GM21390 (cell line): ENCODE measurements around the gene ERICH3.
A peak's percentile ranks its signal among the peaks of the same experiment; 100 is the strongest.
"Not testable (repeated sequence)": the region's sequence is repeated elsewhere in the genome, so short reads cannot be mapped to it uniquely, and the experiment has no call there.

Source experiments
- ATAC-seq: cut with Tn5 transposase; IDR thresholded peaks from one replicate; pipeline ENCODE4 v1.9.1; 2021; ENCODE audit not compliant: unreplicated experiment

Gene ERICH3

DNA sequence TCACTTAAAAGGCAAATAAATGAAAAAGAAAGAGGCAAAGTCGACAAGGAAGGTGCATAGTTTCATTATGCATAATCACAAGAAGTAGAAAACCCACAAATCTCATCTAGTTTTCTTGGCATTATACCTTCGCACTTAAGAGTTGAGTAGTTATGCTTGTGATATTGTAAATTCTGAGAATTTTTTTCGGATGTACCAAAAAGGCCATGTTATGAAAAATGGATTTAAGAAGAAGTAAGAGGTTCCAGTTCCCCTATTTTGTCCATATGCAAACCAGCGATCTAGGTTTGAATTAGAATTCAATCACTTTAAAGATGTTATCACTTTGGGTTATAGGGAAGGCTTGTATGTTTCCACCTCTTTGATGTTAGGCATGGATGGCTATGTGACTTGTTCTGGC is 7.9 kb upstream of the ERICH3 start:
- peak; percentile 90 for ATAC-seq

DNA sequence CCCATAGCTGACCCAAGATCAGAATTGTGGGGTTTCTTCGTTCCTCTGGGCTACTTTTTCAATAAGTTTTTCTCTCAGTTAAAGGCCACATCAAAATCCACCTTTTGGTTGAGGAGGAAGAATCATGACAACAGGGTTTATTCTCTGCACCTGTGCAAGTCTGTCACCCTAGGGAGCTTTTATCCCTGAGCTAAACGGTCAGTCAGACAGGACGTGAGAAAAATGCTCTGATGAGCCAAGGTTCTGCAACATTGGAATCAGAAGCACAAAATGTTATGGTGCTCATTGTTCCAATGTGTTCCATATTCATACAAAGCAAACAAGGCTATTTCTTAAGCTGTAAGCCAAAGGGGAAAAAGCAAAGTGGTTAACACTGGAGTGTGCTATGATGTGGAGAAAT is 7.4 kb upstream of the ERICH3 start:
- peak; percentile 39 for ATAC-seq

DNA sequence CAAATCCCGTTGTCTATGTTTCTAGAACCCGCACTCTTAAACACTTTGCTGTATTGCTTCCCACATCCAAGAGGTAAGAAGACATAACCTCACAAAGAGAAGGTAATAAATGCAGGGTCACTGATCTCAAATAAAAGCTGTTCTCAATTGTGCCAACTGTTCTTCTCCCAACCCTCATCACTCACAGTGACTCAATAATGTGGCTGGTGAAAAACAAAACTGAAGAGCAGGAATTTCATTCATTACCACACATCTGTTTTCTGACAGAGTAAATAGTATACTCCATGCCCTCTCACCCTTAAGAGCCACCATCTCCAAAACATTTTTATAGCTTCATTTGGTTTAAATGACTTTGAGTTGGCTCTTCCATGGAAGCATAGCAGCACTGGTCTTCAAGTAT is 6.2 kb upstream of the ERICH3 start:
- no peak for ATAC-seq

DNA sequence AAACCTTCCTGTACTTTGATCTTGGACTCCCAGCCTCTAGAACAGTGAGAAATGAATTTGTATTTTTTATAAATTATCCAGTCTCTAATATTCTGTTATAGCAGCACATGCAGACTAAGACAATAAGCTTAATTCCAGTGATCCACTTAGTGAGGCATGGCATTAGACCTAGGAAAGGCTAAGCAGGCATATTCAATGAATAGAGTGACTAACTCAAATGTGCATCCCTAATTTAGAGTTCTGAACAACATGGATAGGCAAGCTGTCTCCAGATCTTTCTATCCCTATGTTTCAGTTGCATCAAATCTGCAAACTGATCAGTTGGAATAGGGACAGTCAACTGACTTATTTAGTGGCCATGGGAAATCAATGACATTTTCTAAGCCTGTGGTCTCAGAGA is 4.3 kb upstream of the ERICH3 start:
- no peak for ATAC-seq

DNA sequence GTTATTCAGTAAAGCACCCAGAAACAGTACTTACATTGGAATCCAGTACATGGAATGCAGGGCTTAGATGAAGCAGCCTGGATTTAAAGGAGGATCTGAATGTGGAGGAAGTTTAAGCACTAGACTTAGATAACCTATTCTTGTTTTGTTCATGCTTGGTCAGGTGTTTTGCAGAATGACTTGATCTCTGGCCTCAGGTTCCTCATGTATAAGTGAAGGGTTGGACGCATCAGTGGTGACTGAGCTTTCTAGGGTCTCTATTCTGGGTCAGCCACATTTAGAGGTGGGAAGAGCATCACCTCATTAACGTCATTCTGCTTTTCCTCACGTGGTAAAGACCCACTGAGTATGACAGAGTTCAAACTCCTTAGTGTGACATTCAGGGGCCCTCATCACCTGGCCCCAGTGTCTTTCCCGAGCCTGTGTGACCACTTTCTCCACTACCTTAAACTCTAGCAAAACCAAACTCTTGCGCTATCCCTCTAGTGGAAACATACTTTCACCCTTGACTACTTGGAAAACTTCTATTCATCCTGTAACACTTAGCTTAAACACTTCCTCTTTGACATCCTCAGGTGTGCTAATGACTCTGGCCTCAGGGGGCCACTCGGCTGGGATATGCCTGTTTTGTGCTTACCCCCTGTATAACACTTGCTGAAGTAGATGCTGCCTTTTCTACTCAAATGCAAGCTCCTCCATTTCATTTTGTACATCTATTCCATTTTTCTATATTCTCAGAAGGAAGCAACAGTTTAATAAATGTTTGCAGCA is 871 bp upstream of the ERICH3 start:
- peak; percentile 48 for ATAC-seq

DNA sequence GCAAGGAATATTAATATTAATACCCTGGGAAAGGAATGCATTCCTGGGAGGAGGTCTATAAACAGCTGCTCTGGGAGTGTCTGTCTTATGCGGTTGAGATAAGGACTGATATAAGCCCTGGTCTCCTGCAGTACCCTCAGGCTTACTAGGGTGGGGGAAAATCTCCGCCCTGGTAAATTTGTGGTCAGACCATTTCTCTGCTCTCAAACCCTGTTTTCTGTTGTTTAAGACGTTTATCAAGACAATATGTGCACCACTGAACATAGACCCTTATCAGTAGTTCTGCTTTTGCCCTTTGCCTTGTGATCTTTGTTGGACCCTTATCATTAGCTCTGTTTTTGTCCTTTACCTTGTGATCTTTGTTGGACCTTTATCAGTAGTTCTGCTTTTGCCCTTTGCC is 2.7 kb downstream of the ERICH3 start:
- not testable (repeated sequence) for ATAC-seq

DNA sequence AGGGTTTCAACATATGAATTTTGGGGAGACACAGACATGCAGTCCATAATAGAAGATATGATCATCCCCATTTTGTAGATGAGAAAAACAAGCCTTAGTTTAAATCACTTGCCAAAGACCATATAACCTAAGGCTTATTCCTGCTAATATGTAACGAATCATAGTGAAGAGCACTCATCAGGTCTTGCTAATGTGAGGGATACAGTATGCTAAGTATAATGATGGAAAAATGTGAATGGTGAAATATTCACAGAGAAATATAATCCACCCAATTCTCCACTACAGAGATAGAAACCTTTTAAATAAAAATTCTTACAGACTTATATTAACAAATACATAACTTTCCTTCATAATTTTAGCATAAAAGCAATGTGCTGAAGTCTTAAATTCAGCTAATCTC is 18.9 kb downstream of the ERICH3 start:
- no peak for ATAC-seq

DNA sequence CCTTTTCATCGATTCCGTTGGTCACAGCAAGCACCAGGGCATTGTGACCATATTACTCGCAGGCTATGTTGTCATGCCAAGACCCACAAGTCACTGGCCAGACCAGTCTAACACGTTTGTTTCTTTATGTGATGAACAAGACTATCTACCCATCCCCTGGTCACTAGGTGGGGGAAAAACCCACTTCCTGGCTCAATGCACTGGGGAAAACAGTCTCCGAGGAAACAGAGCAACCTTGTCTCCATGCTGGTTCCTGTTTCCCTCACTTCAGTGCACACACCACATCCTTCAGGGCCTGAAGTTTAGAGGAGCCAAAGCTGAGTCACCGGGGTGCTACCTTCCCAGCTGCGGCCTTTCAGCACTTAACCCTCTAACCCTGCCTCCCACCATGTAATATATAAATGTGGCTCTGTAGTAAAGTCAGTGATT is 20.9 kb downstream of the ERICH3 start:
- ATAC-seq: peak; percentile 98

DNA sequence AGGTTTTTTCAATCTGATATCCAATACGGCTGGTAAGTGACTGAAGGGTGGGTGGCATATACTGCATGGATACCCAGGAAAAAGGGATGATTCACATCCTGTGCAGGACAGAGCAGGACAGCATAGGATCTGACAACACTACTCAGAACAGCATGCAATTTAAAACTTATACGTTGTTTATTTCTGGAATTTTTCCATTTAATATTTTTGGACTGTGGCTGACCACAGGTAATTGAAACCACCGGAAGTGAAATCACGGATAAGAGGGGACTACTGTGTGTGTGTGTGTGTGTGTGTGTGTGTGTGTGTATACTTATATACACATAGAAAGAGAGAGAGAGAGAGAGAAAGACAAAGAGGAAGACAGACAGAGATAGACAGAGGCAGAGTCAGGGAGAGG is 23.0 kb downstream of the ERICH3 start:
- ATAC-seq: no peak

DNA sequence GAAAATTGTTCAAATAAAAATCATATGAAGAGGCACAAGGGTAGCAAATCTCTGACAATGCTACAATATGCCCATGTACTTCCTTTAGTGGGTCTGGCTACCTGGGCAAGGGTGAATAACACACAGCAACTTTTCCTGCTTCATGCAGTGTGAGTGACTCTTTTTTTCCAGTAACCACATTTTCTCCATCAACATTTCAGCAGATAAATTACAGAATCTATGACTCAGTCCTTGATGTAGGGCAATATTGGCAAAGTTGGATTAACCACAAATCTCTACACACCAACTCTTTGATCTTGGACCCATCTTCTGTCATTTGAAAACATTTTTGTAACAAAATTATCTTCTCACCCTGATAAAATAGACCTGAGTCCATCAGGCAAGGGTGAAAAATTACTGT is 31.7 kb downstream of the ERICH3 start:
- ATAC-seq: no peak

DNA sequence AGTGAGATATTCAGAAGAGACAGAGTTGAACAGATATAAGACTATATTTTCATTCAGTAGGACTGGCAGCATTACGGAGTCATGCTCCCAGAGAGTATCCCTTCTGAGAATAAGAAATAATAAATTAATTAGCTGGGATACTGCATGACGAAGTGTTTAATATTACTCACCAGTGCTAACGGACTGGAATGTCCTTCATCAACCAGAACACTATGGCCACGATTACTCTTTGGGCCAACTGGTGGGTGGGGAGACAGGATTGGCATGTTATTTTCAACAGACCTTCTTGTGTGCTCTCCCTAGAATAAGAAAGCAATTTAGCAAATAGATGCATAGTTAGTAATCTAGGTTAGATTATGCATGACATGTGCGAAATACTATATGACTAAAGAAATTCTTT is 32.4 kb downstream of the ERICH3 start:
- ATAC-seq: no peak

DNA sequence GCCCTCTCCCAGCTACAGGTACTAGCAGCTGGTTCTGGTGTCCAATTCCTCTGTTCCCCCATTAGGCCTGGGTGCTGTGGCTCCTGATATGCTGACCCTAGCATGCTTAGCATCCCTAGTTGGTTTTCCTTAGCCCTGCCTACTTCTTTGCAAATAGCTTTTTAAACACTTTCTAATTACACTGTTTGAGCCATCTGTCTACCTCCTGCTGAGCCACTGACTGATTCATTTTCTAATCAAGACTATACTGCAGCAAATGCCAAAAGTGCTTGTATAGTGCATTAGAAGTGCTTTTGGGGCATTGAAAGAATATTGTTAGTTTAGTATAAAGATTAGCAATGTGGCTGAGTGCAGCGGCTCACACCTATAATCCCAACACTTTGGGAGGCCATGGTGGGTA is 36.3 kb downstream of the ERICH3 start:
- no peak for ATAC-seq

DNA sequence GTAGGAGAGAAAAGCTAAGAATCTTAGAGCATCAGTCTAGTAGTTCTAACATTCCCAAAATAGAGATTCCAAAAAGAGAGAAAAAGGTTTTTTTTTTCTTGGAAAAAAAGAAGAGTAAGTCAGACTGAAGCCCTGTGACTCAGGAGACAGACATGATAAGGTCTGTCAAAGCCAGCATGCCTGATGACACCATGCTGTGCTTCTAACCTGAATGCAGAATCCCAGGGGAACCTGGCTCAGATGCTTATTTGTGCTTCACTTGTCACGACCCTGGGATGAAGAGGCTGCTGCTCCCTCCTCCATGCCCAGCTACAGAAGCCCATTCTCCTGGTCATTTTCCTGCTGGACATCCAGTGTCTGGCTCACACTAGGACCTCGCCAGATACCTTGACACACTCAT is 44.3 kb downstream of the ERICH3 start:
- no peak for ATAC-seq

DNA sequence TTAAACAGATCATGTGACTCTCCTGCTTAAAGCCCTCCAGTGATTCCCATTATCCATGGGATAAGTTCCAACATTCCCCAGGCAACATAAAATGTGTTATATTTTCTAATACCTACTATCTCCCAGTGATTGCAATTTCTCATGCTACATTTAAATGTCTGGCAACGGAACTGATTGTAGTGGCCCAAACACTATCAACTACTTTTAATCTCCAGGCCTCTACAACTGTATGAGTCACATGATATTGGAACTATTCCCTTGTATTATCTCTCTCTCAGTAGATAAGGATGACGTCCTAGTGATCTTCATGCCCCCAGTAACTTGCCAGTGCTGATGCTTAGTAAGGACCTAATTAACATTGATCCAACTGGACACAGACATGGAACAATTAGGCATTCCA is 49.9 kb downstream of the ERICH3 start:
- ATAC-seq: no peak

DNA sequence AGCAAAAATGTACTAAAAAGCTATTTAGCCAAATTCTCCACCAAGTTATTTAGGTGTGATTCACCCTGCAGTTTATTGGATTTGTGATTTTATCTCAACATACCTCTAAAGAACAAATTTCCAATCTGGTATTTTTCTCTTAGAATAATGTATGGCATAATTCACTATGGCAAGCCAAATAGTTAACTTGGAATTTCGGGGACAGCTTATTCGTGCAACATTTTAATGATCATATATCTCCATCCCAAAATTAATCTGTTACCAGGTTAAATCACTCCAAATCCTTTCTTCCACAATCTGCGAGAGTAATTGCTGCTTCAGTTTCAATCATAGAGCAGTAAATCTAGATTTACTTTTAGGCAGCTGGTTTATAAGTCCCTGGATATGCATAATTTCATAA is 53.4 kb downstream of the ERICH3 start:
- no peak for ATAC-seq

DNA sequence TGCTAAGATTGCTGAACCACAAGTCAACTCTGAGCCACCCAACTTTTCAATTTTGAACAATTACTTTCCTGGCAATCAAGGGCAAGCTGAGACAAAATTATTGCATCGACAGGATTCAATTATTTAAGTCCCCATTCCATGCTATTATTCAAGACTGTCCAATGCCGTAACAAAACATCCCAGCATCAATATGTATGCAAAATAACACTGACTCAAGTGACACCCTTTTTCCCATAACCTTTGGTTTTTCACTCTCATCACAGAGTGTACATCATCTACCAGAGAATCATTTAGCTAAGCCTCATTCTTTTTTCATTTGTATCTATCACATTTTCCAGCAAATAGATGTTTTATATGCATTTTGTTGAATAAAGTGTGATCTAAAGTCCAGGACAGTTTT is 54.6 kb downstream of the ERICH3 start:
- no peak for ATAC-seq

DNA sequence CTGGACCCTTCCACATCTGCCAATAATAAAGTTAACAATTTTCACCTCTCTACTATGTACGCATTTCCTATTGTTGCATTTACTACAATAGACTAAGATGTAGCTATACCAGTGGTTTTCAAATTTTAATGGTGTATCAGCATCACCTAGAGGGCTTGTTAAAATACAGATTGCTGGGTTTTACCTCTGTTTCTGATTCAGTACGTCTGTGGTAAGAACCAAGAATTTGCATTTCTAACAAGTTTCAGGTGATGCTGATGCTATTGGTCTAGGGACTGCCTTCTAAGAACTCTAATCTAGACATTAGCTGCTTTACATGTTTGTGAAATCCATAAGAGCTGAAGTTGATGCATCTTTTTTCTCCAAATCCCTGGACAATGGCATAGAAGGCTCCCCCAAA is 59.7 kb downstream of the ERICH3 start:
- ATAC-seq: no peak

DNA sequence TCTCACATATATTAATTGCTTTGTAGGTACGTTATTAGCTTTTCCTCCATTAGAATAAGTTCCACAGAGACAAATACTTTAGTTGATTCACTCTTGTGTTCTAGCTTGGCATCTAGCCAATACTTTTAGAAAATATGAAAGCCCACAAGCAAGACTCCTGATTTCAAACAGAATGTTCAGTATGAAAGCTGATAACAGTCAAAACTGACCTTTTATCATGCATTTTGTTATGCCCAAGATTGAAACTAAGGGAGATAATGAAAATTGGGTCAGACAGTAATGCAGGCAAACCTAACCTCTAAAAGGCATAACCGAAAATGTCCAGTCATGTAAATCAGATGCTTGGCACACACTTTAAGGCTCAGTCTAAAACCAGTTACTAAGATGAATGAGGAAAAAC is 61.7 kb downstream of the ERICH3 start:
- no peak for ATAC-seq

DNA sequence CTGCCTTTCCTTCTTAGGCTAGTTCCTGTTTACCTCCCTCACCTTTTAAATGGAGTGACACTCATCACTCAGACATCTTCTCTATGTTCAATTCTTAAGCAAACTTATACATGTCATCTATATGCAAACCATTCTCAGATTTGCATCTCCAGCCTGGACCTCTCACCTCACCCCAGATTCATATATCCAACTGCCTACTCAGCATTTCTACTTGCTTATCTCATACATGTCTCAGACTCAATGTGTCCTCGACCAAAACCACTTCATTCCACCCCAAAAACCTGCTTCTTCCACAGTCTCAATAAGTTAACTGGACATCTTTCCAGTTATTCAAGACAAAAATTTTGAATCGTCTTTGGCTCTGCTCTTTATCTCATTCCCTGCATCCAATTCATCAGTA is 62.6 kb downstream of the ERICH3 start:
- ATAC-seq: no peak

DNA sequence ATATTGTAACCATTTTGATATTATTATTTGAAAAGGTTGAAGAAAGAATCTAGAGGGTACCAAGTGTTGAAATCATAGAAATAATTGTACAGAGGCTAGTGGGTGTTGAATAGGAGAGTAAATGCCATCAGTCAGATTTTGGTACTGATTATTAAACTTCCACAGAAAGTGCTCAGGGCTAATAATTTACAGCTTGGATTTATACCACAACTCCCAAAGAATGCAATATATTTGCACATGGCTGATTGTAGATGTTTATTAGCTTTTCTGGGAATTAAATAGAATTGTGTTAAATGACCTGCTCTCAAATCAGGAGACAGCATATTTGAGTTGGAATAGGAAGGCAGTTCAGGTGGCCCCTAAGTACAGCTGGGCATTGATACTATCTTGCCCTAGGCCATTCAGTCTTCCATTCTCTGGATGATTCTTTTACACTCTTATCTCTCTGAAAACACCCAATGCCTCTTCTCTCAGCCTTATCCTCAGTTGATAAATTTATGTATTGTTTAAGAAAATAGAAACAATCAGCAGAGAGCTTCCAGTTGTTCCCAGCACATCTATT is 63.7 kb downstream of the ERICH3 start:
- no peak for ATAC-seq

DNA sequence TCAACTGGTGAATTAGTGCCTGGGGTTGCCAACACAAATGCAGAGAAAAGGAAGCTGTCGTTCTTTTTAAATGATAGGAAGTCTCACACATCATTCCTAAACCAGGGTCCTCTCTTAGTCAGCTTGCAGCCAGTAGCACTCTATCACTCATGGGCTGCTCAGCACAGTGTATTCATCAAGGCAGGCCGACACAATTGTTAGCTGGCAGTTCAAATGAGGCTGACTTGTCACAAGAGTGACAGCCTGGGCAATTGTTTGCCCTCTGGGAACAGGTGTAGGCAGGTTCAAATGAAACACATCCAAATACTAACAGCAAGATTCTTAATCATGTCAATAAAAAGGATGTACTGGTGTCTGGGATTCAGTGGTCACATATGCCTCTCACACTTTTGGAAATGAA is 76.9 kb downstream of the ERICH3 start:
- ATAC-seq: no peak

DNA sequence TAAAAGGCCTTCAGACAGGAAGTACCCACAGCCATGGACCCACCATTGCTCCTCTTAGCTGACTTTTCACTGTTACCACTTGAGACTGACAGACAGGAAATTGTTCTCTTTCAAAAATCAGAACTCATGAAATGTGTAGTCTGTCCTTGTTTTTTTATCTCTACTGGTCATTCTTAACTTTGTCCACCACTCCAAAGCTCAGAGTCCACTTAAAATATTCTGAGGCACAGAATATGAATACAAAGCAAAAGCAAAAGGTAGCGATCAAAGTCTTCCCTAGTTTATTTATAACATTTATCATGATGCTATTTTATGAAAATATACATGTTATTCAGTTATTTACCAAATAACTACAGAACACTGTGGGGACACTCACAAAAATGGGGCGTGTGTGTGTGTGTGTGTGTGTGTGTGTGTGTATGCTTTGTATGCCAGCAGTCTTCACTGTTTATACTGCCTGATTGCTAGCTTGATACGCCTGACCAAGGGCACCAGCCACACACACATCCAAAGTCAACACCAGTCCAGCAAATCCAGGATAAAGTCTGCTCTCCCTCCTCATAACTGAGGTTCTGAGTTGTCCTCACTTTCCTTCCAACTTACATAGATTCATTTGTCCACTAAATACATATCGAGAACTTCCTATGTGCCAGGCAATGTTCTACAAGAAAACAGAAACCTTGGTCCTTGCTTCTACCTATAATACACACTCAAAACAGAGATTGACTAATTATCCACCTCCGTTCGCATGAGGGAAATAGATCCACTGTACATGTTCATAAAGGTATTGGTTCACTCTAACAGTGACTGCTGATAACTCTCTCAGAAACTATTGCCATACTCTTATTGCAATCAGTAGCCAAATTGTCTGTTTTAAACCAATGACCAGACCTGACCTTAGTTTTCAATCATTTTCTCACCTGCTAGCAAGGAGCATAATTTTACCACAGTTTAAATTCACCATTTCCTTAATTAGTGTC is 79.4 kb downstream of the ERICH3 start:
- ATAC-seq: no peak
